GM18873 (cell line): ENCODE data around the gene KCNMA1.

Experiments used
- ATAC-seq: cut with Tn5 transposase; IDR thresholded peaks from one replicate; pipeline ENCODE4 v1.9.1; 2021; ENCODE audit warnings: mild to moderate bottlenecking, moderate library complexity, moderate number of reproducible peaks; ENCODE audit not compliant: unreplicated experiment, low FRiP score

The KCNMA1 gene

DNA sequence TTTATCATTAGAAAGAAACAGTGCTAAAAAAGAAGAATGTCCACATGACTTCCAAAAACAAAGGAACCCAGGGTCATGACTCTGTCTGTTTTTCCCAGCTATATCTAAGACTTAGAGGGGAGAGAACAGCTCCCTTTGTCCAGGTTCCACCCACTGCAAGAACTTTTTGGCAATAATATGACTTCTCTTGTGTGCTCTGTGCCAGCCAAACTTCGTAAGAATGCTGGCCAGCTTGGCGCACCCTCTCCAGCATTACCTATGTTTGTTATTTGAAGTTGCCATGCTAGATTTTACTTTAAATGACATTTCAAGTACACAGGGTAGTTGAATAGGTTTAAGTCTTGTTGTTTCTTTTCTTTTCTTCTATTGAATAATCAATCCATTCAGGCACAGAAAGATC, 371.4 kb downstream of the KCNMA1 start:
- no peak for ATAC-seq

- no peak for ATAC-seq
These were observed 373.1 kb downstream of the KCNMA1 start for GRCh38 chr10:77264527-77264926.

GRCh38 chr10:77264107-77264506, 373.5 kb downstream of the KCNMA1 start:
- no peak for ATAC-seq

GRCh38 chr10:77263700-77264099, 373.9 kb downstream of the KCNMA1 start:
- ATAC-seq = no peak

- ATAC-seq = no peak
These were observed 376.5 kb downstream of the KCNMA1 start for GRCh38 chr10:77261146-77261545.

DNA sequence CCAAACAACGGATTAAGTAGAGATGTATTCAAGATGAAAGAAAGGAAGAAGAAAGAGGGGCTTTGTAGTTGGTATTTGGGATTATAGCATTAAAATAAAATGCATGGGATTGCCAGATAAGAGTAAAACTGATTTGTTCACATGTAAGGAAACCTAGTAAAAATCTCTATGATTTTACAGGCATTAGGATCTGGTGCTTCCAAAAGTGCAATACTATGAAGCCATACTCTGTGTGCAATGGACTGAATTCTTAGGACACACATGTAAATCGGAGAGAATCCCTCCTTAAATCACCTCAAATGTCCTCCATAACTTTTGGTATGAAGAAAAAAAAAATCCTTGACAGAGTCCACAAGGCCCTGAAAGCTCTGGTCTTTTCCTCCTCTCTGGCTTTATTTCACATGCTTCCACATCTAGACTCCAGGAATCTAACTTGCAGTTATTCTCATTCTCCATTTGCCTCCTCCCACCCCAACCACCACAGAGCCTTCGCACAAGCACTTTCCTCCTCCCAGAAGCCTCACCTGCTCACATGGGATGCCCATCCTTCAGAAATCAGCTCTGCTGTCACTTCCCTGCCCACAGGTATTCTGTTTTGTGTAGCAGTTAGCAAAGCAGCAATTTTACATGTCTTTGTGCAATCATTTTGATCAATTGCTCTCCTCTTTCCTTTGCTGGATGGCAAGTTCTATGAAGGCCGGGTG, 378.3 kb downstream of the KCNMA1 start:
- no peak for ATAC-seq

GRCh38 chr10:77256346-77256745, 381.3 kb downstream of the KCNMA1 start:
- ATAC-seq = no peak

GRCh38 chr10:77253556-77254064, 384.0 kb downstream of the KCNMA1 start:
- ATAC-seq = no peak

DNA sequence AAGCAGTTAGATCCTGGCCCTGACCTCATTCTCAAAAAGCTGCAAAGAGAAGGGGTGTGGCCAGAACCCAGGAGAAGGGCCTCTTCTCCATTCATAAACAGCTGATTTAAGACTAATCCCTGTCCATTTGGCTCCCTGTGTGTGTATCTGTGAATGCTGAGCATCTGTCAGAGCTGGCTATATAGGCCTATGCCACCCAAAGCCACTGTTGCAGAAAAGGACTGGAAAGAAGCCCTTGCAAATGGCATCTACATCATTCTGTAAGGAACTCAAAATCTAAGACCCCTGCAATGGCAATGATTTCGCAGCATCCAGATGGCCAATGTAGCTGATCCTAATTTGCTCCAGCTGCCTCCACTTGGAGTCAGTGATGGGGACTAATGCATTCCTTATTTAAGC, 384.5 kb downstream of the KCNMA1 start:
- ATAC-seq = no peak

DNA sequence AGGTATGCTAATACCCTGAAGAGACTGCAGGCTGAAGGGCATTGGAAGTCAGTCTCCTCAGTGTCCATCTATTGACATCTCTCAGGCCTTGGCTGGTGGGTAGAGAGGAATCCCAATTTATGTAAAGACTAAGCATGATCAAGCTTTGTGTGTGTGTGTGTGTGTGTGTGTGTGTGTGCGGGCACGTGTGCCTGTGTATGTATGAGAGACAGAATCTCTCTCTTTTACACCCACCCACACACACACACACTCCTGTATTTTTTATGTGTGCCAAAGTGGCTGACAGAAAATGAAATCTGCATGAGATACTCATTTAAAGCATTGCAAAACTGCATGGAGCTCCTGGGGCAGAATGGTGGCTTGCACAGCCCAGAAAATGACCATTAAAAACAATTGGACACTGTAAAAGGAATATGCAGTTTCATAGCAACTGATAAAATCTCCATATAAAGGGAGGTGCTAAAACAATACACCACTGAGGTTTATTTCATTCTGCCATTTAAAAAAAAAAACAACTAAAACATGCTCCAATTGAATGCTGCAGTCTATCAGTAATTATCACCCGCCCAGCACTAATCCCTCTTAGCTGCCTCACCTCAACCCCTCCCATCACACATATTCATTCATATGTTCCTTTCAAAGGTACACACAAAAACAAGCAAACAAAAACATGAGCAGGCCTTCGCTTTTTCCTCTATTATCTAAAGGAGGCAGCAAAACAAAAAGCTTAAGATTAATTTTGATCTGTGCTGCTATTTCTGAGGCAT, 385.0 kb downstream of the KCNMA1 start:
- ATAC-seq = no peak

- no peak for ATAC-seq
These were observed 386.2 kb downstream of the KCNMA1 start for GRCh38 chr10:77251297-77252013.

DNA sequence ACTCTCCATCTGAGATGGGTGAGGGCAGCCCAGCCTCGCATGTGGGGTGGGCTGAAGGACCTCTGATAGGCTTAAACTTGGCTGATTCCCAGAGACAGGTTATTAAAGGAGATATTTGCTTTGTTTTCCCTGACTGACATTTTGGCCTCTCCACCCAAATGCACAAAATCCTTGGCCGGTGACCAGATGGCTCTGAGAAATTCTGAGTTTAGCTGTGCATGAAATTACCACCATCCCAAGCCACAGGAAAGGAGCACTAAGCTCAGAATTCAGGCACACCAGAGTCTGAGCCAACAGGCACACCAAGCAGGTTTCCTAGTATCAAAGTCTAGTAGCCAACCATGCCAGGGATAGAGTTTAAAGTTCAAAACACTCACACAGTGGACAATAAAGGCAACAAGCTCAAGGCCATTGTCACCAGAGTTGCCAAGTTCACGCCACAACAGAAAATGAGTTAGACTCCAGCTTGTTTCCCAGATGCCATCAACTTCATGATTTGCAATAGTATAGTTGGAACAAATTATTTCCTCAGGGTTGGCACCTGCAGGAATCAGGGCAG, 387.6 kb downstream of the KCNMA1 start:
- no peak for ATAC-seq

DNA sequence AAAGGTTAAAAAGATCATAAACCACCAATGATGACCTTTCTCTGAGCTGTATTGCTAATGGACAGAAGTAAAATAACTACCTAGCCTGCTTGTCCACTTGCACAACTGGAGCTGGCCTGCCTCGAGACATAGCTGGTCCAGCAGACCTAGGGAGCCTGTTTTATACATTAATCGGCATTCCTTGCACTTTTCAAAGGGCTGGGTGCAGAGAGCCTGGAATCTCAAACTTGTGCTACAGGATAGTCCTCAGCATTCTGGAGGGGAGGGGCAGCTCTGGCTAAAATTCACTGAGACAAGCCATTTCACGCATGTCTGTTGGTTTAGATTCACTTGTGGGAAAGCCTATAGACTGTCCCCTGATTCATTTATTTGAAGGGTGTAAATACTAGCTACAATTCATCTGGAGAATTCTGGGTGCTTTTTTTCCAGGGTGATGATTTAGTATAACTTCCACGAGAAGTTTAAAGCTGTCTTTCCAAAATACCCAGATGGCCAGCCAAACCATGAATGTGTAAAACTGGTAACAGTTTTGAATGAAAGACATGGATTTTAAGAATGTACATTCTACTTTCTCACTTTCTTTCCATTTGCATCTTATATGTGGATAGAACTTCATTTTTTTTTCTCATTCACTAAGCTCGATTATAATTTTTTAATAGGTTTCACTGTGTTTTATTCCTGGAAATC, 389.4 kb downstream of the KCNMA1 start:
- no peak for ATAC-seq

DNA sequence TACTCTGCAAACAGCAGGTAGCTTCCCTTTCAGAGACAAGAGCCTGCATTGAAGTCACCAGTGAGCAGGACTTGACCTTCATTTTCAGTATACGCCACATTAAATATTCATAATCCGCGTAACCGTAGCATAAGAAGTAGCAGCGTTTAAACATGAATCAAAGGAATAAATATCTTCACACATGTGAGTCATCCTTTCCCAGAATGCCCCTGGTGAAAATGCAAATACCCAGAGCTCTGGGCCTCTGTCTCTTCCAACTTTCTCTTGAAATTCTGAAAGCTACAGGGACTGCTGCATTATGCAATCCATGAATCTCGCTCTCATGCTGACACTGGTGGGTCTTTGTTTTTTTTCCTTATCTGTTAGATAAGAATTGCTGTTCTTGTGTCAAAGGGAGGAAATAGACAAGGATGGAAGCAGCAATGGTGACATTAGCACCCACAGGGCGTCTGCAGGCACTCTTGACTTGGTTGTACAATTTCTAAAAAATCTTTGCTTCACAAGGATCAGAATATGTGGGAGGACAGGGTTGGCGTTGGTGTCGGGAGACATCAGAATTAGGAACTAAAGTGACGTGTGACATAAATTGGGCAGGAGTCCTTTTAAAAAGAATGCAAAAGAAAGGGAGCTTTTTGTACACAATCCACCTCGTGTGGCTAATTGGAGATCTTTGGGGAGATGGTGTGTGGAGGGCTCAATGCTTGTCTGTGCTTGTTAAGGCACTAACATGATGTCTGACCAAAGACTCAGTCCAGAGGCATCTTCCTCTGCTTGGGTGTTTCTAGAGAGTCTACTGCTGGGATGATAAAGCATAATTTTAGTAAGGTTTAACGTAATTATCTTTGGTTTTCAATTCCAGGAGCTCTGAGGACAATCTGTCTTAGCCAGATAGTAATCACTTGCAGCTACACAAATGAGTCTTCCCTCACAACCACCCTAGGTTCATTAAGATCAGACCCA, 390.3 kb downstream of the KCNMA1 start:
- no peak for ATAC-seq

DNA sequence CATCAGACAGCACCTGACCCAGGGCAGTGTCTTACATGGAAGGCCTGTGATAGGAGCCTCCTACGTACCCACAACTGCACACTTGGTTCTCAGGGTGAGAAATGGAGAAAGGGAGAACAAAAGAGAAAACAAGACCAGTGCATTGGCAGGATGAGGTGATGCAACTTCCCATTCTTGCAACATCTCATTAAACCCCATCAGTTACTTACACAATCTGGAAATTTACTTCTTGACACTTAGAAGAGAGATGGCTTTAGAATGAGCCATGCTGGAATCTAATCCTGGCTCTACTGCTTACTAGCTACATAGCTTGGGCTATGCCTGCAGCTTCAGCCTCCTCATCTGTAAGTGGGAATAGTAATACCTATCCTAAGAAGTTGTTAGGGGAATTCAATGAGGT, 391.7 kb downstream of the KCNMA1 start:
- no peak for ATAC-seq

- ATAC-seq = no peak
These were observed 392.9 kb downstream of the KCNMA1 start for GRCh38 chr10:77244746-77245145.

- ATAC-seq = no peak
These were observed 393.3 kb downstream of the KCNMA1 start for GRCh38 chr10:77244286-77244685.

GRCh38 chr10:77241350-77241725, 396.3 kb downstream of the KCNMA1 start:
- ATAC-seq = no peak

DNA sequence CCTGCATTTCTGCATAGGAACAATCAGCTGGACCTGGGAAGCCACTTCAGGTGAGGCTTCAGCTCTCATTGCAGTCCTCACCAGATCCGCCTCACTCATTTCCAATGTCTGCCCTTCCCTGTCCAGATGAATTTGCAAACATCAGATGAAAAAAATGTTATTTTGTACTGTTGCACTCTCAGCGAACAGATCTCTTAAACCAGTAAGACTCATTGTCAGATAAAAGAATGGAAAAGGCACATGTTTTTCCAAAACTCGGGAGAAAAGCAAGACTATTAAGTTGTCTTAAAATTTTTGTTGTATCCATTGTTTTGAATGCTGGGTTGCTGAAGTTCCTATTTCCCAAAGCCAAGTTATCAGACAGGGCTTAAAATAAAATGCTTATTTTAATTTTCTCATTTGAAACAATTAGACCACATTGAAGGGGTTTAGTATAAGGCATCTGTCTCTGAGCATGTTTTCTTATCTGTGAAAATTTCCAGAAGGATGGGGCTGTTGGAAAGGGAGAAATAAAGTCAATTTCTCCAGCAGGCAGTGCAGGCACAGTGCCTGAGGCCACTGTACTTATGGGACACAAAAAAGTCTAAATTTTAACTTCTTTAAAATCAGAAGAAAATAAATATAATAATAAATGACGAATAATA, 396.8 kb downstream of the KCNMA1 start:
- no peak for ATAC-seq
